Prostate gland (tissue), 2 donors: ENCODE results near the gene DYNLRB1. TPM values are rescaled to one million over a fixed set of nuclear protein-coding genes. Genes with fewer than 3 reads are reported as not detected.

Experiments
- DNase-seq: peaks from one replicate; pipeline ENCODE4 v3.0.0-alpha.2; 2019; ENCODE audit warnings: low spot score
- H3K27ac ChIP-seq, 2 donors: fragments of 200-600 bp; sonication (generic); 2 replicates each; pipeline ENCODE4 v1.5.1; 2017 to 2019
- H3K27me3 ChIP-seq: fragments of 200-600 bp; sonication (generic); replicated peaks from 2 replicates; pipeline ENCODE4 v1.5.1; 2019; ENCODE audit not compliant: insufficient read depth
- H3K36me3 ChIP-seq, 2 donors: fragments of 200-600 bp; sonication (generic); 1 replicate in 1 of 2; 2 replicates in 1 of 2; pipeline versions ENCODE4 v1.5.1 to v1.8.1; 2017 to 2019
- H3K4me1 ChIP-seq: fragments of 200-600 bp; sonication (generic); replicated peaks from 2 replicates; pipeline ENCODE4 v1.5.1; 2019
- H3K4me3 ChIP-seq, 2 donors: fragments of 200-600 bp; sonication (generic); 2 replicates each; pipeline ENCODE4 v1.5.1; 2017 to 2019
- H3K9me3 ChIP-seq: fragments of 200-600 bp; sonication (generic); 2 replicates; pipeline ENCODE4 v1.5.1; 2017
- CTCF ChIP-seq, 4 experiments: fragments of 200-600 bp in 2 of 4; fragments of 450-650 bp in 2 of 4; sonication (generic) in 2 of 4; IDR thresholded peaks; 1 replicate in 3 of 4; 2 replicates in 1 of 4; pipeline ENCODE4 v1.5.1; 2016 to 2019; ENCODE audit warnings: antibody characterized with exemption in 4 of 4, mild to moderate bottlenecking in 2 of 4, moderate library complexity in 2 of 4
- POLR2A ChIP-seq: fragments of 450-650 bp; IDR thresholded peaks from one replicate; pipeline ENCODE4 v1.6.1; 2016; ENCODE audit warnings: antibody characterized with exemption, mild to moderate bottlenecking
- POLR2AphosphoS5 ChIP-seq: sonication (generic); formaldehyde crosslinking; IDR thresholded peaks from one replicate; pipeline ENCODE4 v1.6.1; 2017; ENCODE audit warnings: antibody characterized with exemption
- WGBS: methylation state at CpG from one replicate; pipeline ENCODE4 v1.1.5; 2018; 5-methylcytosine and 5-hydroxymethylcytosine counted together
- intact Hi-C: fragments of 100-400 bp; cut with DNase I; formaldehyde crosslinking; loops from one replicate; pipeline ENCODE4 v1.14.2; 2022
- total RNA-seq, 2 donors: library from RNA; depleted of rRNA; stranded (reverse); fragments of >200 nt; gene quantifications; one replicate each; pipeline ENCODE4 v1.1.0, GENCODE V29; 2016

The DYNLRB1 gene
- total RNA-seq, 2 donors from 2014 or later, result 132 to 247 TPM

DNA sequence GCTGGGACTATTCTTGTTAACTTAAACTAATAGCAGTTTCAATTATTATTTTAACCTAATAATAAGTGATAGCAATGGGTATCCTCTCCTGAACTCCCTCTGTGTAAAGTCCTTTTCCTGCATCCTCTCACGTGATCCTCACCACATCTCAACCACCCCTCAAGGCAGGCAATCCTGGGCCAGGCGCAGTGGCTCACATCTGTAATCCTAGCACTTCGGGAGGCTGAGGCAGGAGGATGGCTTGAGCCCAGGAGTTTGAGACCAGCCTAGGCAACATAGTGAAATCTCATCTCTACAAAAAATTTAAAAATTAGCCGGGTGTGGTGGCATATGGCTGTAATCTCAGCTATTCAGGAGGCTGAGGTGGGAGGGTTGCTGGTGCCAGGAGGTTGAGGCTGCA is 66.0 kb downstream of the DYNLRB1 start:
- Histone ChIP-seq H3K27me3 (no peaks in the 10 kb centered on the region), H3K27ac (no peak overlapping the region), H3K4me3 (no peak overlapping the region), H3K36me3 (no peaks in the 10 kb centered on the region), H3K9me3 (no peaks in the 10 kb centered on the region), H3K4me1 (no peaks in the 10 kb centered on the region)
- DNase-seq, result no peak
- 88% methylated on average over 4 of the region's 4 CpGs for WGBS
- intact Hi-C loops, result no loop called here
- TF ChIP-seq CTCF (IDR thresholded peaks at IDR 0.05) (no peak), POLR2A (no peak), POLR2AphosphoS5 (no peak)

DNA sequence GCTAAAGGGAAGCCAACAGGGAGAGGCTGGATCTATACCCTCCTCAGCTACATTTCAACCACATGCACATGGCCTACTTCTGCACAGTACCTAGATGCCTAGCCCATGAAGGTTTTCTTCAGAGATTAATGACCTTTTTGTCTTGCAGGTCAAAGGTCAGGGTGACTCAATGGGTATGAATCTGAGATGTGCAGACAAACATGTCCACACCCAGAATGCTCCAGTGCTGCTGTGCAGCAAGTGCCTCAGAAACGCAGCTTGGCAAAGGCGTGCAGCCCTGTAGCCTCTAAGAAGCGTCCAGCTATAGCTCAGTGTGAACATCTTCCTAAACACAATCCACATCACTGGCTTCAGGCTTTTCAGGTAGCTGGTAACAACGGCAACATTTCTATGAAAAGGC is 66.7 kb downstream of the DYNLRB1 start:
- no peaks in the 10 kb centered on the region for H3K9me3 ChIP-seq
- H3K27ac ChIP-seq, result no peak overlapping the region
- whole genome bisulfite sequencing, result 84% methylated on average over 4 of the region's 4 CpGs
- TF ChIP-seq POLR2AphosphoS5 (no peak), POLR2A (no peak), CTCF (IDR thresholded peaks at IDR 0.05) (no peak)
- no peaks in the 10 kb centered on the region for H3K4me1 ChIP-seq
- no peaks in the 10 kb centered on the region for H3K36me3 ChIP-seq
- no peaks in the 10 kb centered on the region for H3K27me3 ChIP-seq
- intact Hi-C loops, result no loop called here
- no peak overlapping the region for H3K4me3 ChIP-seq
- DNase-seq, result no peak

DNA sequence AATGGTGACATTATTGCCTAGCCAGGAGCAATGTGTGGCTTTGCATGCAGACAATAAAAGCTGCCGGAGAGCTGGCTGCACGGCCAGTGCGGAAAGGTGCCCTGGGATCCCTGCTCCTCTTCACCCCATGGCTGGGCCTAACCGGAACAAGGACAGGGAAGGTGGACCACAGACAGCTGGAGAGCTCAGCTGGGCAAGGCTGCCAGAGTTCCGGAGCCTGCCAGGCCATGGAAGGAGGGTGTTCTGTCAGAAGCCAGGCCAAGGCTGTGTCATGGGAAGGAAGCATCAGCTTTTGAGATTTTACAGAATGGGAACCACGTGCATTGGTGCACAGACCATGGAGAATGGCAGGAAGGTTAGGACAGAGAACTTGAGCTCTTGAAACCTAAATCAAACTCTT is 67.3 kb downstream of the DYNLRB1 start:
- intact Hi-C loops, result no loop called here
- Histone ChIP-seq H3K9me3 (no peaks in the 10 kb centered on the region), H3K36me3 (no peaks in the 10 kb centered on the region), H3K4me1 (no peaks in the 10 kb centered on the region), H3K27me3 (no peaks in the 10 kb centered on the region), H3K4me3 (no peak overlapping the region), H3K27ac (no peak overlapping the region)
- TF ChIP-seq CTCF (IDR thresholded peaks at IDR 0.05) (no peak), POLR2A (no peak), POLR2AphosphoS5 (no peak)
- DNase-seq, result no peak
- WGBS, result 70% methylated on average over 6 of the region's 6 CpGs

- intact Hi-C loops, result no loop called here
- Histone ChIP-seq H3K27ac (no peak overlapping the region), H3K9me3 (no peaks in the 10 kb centered on the region), H3K4me3 (no peak overlapping the region), H3K36me3 (no peaks in the 10 kb centered on the region), H3K4me1 (no peaks in the 10 kb centered on the region), H3K27me3 (no peaks in the 10 kb centered on the region)
- 93% methylated on average over 5 of the region's 5 CpGs for WGBS
- no peak for TF ChIP-seq POLR2A
- TF ChIP-seq CTCF (IDR thresholded peaks at IDR 0.05), result no peak
- no peak for DNase-seq
Observed at GRCh38 chr20:34585019-34585418, 68.8 kb downstream of the DYNLRB1 start.

DNA sequence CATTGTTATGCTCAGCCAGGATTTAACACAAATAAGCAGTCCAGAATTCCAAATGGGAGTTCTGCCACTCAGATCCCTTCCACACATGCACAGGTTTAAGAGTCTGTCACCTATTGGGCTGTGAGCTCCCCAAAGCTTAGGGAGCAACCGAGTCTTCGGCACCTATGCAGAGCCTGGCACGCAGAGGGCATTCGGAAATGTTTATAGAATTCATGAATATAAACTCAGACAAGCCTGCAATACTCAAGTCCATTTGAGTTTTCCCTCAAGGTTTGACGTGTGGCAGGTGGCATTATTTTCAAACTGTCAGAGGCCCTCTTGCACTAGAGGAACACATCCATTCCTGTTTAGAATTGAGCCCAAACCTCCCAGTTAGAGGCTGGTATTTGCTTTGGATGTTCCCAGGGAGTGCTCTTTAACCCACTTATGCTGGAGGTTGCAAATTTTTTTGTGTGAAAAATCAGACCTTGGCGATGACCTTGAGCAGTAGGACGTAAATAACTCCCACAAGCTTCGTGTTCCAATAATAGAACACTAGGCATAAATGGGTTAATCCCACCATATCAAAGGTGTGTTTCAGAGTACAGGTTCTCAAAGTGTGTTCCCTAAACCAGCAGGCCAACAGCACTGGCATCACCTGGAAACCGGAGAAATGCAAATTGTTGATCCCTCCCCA is 70.4 kb downstream of the DYNLRB1 start:
- Histone ChIP-seq H3K4me3 (no peak overlapping the region), H3K4me1 (no peaks in the 10 kb centered on the region), H3K36me3 (no peaks in the 10 kb centered on the region), H3K27me3 (no peaks in the 10 kb centered on the region), H3K27ac (no peak overlapping the region), H3K9me3 (no peaks in the 10 kb centered on the region)
- 91% methylated on average over 9 of the region's 9 CpGs for WGBS
- DNase-seq, result no peak
- TF ChIP-seq CTCF (IDR thresholded peaks at IDR 0.05), result no peak
- TF ChIP-seq POLR2A, result no peak
- intact Hi-C loops, result no loop called here
